Fibroblast of mammary gland (primary cell): ENCODE measurements around the gene GPR55.

Source experiments
- DNase-seq: peaks from one replicate; pipeline ENCODE4 v3.0.0-alpha.2; 2010; ENCODE audit warnings: low read depth
- H3K4me3 ChIP-seq: 2 replicates; pipeline ENCODE4 v1.5.1; 2011; ENCODE audit warnings: low read depth, mild to moderate bottlenecking, low read length, moderate library complexity; ENCODE audit not compliant: control insufficient read depth
- CTCF ChIP-seq: conservative IDR thresholded peaks from 2 replicates; pipeline ENCODE4 v1.5.1; 2011; ENCODE audit warnings: low read depth, low read length, inconsistent platforms; ENCODE audit not compliant: control insufficient read depth, insufficient read depth

GPR55 gene

GRCh38 chr2:230871361-230872150, 53.5 kb downstream of the GPR55 start:
- no peak for TF ChIP-seq CTCF
- no peak for DNase-seq

GRCh38 chr2:230870544-230871360, 54.3 kb downstream of the GPR55 start:
- no peak for DNase-seq
- no peak overlapping the region for H3K4me3 ChIP-seq
- no peak for TF ChIP-seq CTCF

More at GRCh38 chr2:230871361-230872150, 53.5 kb downstream of the GPR55 start:
- no peak overlapping the region for H3K4me3 ChIP-seq

GRCh38 chr2:230869914-230870543, 55.0 kb downstream of the GPR55 start:
- H3K4me3 ChIP-seq, result no peak overlapping the region
- TF ChIP-seq CTCF, result no peak
- no peak for DNase-seq

- TF ChIP-seq CTCF, result no peak
- no peak overlapping the region for H3K4me3 ChIP-seq
- no peak for DNase-seq
Observed at GRCh38 chr2:230868947-230869913, 55.8 kb downstream of the GPR55 start.

- no peak overlapping the region for H3K4me3 ChIP-seq
- DNase-seq, result no peak
- TF ChIP-seq CTCF, result no peak
Observed at GRCh38 chr2:230868161-230868946, 56.7 kb downstream of the GPR55 start.
